HG03045 (cell line): Measurements from ENCODE around the gene SEC24D.
A peak's percentile ranks its signal among the peaks of the same experiment; 100 is the strongest.

Source experiments
- ATAC-seq: cut with Tn5 transposase; IDR thresholded peaks from one replicate; pipeline ENCODE4 v1.9.1; 2021; ENCODE audit warnings: mild to moderate bottlenecking, moderate library complexity; ENCODE audit not compliant: unreplicated experiment

SEC24D gene

DNA sequence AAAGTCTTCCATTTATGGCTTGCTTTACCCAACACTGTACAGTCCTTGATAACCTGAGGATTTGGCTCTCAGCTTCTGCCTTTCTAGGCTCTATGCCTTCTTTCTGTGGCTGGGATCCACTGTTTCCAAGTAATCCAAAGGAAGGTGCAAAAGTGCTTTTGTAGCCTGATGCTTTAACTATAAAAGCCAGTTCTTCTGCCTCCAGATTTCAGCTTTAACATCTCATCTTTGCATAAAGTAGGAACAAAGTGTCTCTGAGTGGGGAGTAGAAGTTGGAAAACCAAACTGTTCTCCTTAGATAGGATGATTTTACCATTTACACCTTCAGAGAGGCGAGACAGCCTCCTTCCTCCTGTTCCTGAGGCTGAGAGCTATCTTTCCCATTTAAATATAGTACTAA is 11.1 kb upstream of the SEC24D start:
- ATAC-seq, result no peak

DNA sequence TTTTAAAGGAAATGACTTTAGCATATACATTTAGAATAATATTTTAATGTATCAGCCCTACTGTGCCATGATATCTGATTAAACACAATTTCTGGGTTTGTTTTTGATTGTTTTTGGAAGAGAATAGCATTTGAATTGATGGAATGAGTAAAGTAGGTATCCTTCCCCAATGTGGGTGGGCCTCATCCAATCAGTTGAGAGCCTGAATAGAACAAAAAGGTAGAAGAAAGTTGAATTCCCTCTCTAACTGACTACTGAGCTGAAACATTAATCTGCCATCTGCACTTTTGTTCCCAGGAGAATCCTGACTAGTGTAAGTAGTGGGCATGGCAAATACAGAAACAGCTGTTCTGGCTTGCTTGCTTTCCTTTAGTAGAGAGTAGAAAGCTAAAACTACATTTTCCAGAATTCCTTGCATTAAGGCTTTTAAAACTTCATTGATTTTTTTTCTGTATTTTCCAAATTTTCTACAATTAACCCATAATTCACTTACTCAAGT is 9.7 kb upstream of the SEC24D start:
- ATAC-seq, result no peak

DNA sequence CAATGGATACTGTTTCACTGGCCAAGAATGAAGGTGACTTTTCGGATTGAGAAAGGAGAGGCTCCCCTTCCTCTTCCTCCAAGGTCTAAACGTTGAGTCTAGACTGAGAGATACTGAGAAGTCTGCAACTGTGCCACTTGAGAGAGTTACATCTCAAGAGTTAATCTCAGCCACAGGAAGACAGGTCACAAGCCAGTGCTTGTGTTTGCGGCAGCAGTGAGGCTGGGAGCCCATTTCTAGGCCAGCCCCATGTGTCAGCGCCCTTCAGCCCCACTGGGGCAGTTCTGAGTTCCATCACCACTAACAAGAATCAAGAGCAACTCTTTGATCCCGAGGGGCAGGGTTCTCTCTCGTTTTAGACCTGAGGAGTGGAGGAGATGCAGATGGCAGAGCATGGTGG is 7.3 kb upstream of the SEC24D start:
- no peak for ATAC-seq

DNA sequence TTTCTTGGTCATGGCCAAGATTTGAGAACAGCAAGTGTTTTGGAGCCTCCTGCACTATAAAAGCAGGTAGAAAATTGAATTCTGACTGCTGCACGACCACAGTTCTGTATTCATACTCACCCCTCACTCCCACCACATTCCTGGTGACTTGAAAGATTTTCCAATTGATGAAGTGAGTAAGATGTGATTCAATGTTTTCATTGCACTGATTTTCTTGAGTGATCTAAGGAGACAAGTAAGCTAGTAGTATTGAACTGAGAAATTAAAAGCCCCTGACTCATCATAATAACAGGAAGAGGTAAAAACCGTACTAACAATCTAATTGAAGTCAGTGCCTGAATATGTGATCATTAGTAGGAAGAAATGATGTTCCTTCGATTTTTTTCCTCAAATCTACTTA is 6.1 kb upstream of the SEC24D start:
- ATAC-seq, result no peak

DNA sequence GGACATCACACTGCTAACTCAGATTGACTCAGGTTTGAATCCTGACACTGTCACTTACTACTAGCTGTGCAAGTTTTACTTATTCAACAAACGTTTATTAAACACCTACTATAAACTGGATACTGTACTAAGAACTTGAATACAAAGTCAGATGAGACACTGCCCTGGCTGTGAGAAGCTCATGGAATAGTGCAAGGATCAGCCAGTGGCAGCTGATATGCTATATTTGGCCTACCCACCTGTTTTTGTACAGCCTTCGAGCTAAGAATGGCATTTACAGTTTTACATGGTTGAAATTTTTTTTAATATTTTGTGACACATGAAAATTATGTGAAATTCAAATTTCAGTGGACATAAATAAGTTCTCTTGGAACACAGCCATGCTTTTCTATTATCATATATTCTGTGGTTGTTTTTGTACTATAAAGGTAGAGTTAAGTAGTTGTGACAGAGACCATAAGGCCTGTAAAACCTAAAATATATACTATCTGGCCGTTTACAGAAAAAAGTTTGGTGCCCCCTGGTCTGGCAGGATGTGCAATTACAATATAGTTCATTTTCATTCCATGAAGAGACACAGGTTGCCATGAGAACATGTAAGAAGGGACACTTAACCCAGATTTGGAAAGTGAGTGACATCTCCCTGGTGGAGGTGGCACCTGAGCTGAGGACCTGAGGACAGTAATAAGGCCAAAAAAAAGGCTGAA is 3.4 kb upstream of the SEC24D start:
- no peak for ATAC-seq

DNA sequence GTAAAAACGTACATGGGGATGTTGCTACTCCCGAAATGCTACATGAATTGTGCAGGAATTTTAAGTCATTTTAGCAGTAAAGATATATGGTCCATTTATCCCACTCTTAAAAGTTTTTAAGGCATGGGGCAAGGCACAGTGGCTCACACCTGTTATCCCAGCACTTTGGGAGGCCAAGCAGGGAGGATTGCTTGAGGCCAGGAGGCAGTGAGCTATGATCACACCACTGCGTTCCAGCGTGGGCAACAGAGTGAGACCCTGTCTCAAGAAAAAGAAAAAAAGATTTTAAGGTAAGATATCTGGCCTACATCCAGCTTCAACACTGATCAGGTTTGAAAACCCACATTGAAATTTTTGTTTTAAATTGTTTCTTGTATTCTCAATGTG is 1.2 kb upstream of the SEC24D start:
- ATAC-seq, result no peak

DNA sequence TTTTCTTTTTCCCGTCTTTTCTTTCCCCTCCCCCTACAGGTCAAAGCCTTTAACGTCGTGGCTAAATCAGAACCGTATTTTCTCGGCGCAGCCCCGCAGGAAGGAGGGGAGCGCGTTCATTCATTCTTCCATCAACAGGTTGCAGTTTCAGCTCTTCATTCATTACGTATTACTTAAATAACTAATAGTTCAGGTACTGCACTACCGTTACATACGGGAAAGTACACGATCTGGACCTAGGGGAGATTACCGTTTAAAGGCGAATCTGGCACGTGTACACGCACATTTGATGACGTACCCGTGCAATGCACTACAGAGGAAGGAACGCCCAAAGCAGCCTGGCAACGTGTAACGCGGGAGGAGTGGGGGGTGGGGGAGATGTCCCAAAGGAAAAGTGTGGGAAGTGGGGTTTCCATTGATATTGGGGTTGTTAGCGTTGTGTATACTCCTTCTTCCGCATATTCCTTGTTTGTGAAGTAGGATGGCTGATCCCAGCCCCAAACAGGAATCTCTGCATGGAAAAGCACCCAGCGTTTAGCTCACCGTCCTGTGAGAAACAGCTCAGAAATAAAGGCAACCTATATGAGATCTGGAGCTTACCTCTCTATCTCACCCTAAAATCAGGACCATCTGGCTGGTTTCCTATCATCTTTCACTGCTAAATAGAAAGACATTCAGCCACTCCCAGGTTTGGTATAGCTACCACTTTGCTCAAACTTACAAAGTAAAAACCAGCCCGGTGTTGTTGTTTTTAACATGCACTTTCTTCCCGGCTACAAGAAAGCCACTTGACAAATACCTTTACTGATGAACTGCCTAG is 585 bp upstream of the SEC24D start:
- peak; percentile 43 for ATAC-seq

DNA sequence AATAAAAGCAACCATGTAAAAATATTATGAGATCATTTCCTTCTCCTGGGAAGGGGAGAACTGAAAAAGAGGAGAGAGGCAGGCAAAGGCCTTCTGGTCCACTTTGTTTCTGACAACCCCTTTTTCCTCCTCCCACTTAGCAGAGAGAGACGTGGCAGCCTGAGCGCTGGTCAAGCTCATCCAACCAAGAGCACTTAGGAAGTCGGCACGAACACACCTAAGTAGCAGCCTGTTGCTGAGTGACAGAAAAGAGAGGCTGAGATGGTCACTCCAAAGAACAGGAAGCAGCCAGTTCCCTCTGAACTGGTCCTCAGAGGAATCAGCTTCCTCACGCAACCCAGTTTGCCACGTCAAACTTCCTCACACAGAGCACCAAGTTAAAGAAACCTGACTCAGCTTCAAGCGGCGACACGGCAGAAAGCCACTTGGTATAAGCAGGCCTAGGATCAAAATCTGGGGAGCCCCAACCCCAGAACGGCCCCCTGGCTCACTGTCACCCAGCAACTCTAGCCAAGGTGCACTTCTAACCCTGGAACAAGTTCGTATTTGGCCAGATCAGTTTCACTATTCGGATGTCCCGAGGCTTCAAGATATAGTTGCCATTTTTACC is 861 bp downstream of the SEC24D start:
- peak; percentile 68 for ATAC-seq

DNA sequence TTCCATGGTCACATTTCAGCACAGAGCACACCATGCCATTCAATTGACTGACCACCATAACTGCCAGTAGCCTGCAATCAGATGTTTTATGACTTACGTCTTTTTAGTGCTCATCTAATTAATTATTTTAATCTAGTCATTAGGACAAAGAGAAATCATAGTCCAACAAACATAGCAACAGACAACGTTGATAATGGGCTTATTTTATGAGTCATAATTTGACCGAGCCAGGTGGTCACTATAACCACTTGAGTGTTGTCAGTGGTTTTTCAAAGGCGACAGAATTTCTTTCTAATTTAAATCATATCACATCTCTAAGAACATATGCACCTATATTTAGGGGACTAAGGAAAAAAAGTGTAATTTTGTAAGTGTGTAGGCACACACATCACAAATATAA is 1.9 kb downstream of the SEC24D start:
- no peak for ATAC-seq

DNA sequence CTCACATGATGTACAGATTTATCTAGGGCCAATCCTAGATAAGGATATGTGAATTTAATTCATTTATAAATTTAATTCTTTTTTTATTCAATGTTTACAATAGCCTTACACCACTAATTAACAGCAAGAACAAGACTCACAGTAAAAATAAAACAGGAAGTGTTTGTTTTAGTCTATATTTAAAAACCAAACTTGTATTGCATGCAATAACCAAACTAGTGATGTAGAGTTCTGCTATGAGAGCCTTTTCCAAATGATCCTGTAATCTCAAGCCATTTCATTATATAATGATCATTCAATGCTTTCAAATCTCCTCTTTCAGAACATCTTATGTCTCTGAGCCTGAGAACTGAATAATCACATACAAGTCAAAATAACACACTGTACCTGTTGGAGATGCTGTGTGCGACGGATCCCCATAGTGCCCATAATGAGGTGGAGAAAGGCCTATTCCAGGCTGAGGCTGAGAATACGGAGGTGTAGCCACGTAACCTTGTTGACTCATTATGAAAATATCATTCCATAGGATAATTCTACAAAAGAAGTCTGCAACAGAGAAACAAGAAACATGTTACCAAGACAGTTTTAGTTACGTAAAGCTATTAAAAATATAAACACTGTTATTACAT is 2.6 kb downstream of the SEC24D start:
- ATAC-seq, result no peak

DNA sequence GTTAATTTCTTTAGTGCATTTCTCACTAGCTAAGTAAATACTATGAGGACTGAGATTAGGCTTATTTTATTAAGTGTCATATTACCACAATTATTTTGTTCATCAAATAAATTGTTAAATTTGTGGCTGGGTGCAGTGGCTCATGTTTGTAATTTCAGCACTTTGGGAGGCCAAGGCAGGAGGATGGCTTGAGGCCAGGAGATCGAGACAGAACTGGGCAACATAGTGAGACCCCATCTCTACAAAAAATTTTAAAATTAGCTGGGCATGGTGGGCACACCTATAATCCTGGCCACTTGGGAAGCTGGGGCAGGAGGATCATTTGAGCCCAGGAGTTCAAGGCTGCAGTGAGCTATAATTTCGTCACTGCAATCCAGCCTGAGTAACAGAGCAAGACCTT is 6.8 kb downstream of the SEC24D start:
- ATAC-seq, result no peak

DNA sequence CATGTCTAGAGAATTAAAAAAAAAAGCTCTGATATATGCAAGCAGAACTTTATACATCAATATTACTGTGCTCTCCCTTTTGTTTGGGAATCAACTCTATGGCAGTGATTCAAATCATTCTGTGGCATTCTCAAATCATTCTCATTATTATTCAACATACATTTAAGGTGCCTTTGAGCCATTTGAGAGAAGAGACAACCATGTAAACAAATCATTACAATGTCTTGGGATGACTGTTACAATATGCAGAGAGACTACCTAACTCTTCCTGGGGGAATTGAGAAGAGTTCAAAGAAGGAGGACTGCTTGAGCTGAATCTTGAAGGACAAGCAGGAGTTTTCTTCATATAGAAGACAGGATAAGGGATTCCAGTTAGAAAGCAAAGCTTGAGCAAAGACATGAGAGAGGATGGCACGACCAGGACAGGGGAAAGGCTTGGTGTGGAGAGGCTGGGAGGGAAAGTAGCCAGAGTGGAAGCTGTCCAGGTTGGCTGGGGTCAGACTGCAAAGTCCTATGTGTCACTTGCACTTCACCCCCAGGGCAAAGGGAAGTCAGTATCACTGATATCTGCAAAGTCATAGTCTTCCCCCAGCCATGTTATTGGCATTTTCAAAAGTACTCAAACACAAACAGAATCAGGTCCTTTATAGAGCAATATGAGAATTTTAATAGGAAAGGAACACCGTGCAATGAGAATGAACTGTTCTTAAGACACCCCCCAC is 9.0 kb downstream of the SEC24D start:
- no peak for ATAC-seq

DNA sequence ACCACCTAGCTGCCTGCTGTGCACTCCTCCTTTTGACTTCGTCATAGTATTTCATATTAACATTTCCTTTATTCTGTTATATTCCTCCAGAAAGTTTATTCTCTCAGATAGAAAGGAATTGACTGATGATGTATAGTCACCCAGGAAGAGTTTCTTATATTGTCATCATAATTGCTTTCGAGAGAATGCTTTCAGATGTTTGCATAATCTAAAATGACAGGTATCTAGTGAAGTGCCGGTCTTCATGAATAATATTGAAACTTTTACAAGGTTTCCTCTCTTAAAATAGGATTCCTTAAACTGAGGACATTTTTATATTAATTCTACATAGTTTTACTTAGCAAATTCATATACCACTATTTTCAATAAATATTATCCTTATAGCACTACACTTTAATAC is 10.1 kb downstream of the SEC24D start:
- ATAC-seq, result no peak

DNA sequence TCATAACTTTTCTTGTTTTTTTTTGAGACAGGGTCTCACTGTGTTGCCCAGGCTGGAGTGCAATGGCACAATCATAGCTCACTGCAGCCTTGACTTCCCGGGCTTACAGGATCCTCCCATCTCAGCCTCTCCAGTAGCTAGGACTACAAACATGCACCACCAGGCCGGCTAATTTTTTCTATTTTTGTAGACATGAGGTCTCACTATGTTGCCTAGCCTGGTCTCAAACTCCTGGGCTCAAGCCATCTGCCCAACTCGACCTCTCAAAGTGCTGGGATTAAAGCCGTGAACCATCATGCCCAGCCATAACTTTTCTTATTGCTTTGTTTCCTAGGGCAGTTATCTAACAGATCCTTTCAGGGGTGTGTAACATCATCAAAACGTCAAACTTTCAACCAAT is 11.8 kb downstream of the SEC24D start:
- no peak for ATAC-seq

DNA sequence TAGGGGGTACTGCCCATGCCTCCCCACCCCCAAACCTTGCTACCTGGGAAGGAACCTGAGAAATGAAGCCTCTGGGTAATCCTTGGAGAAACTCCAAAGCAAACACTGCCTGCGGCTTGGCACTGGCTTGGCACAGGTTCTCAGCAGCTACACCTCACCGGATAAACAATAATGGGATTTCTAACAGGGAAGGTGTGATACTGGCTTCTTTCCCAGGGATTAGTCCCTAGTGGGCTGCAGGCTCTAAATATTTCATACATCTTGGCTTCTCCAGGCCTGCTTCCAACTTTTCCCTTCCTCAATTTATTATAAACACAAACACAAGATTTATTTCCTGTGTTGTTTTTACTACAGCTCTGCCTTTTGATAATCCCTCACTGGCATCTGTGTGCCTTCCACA is 12.5 kb downstream of the SEC24D start:
- ATAC-seq, result no peak

DNA sequence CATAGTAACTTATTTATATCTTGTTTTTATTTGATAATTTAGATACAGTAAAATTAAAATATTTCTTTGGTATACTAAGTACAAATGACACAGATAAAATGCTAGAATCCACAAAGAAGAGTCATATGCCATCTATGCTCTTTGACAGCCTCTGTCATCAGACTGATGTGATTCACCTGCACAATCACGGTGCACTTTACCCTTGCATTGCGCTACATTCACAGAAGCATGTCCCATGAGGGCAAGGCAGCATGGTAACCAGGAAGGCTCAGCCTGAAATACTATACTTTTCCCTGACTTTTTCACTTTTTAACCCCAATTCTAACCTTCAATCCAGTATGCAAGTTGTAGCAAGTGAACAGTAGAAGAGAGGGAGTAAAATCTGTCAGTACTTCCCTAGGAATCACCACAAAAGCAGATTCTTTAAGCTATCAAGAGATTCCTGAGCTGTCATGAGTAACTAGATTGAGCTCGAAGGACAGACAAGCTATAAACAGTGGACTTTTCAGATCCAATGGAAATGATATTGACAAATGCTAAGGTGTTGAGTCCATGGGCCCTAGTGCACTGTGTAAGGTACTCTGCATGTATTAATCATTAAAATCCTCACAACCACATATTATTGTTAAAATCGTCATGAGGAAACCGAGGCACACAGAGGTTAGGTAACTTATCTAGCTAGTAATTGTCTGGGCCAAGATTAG is 14.2 kb downstream of the SEC24D start:
- ATAC-seq, result no peak

DNA sequence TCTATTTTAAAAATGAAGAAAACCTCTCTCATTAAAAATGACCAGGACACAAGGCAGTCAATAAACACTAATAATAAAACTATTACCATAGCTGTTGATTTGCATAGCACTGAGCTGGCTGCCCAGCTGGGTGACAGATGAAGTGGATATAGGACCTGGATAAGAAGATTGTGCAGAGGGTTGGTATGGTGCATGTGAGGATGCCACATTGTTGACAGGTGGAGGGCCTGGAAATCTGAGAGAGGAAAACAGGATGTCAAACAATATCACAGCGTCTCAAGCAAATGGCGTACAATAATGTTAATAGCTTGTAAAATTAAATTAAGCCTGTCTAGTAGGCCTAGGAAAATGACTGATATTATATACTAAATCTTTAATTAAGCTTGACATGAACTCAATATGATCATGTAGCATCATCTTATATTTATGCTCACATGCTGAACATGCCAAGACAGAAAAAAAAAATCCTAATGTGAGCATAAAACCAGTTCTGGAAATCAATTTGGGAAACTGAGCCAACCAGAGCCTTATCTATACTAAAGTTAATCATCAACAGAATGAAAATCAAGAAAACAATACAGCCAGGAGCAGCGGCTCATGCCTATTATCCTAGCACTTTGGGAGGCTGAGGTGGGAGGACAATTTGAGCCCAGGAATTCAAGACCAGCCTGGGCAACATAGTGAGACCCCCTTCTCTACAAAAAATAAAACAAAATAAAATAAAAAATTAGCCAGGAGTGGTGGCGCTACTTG is 18.6 kb downstream of the SEC24D start:
- no peak for ATAC-seq

DNA sequence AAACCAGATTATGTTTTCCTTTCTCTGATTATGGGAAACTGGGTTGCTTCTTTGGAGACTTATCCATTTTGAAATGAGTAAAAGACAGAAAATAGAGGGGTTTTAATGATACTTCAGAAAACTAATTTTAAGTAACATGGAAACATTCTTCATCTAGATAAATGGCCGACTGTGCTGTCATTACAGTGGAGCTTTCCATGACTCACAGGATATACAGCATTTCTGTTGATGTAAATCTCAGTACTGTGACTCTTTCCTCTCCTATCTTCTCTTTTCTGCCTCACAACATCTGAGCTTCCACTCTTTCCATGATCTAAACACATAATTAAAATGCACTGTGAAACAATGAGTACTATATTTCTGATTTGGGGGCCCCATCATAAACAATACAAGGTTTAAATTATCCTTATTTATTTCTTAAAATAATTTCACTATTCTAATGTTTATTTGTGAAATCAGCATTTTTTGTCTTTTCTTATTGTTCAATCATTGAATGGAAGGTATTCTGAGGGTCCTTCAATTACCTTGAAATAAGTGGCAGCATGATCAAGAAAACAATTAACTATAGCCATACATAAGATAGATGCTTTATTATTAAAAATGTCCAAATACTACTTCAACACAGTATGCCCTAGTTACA is 19.3 kb downstream of the SEC24D start:
- ATAC-seq, result no peak

DNA sequence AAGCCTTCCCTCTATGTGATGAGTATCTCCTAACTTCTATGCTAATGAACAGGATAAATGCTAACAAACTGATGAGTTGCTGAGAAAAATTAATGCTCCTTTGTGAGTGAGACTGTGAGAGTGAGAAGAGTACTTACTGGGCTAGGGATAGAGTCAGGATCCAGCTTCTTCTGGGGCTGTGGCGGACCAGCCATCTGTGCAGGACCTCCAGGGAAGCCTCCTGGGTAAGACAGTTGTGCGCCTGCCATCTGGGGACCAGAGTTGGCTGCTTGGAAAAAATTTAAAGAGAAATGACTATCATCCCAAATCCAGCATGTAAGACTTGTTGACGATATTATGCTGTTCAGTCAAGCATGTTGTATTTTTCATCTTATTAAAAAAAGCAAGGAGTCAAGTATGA is 21.0 kb downstream of the SEC24D start:
- no peak for ATAC-seq
